MM.1S (cell line): ENCODE measurements around the gene COX15.

ENCODE experiments used
- DNase-seq: peaks from one replicate; pipeline ENCODE4 v3.0.0-alpha.2; 2015
- H2AFZ ChIP-seq: fragments of 300-600 bp; sonication (generic); 2 replicates; pipeline ENCODE4 v1.6.0; 2016; ENCODE audit warnings: antibody characterized with exemption, low read length
- H3F3A ChIP-seq: fragments of 300-600 bp; sonication (generic); 2 replicates; pipeline ENCODE4 v1.6.1; 2016; ENCODE audit warnings: mild to moderate bottlenecking, antibody characterized with exemption, low read length, moderate library complexity, mixed read lengths; ENCODE audit not compliant: insufficient read depth
- H3K27ac ChIP-seq: fragments of 300-600 bp; sonication (generic); 2 replicates; pipeline ENCODE4 v1.5.1; 2016; ENCODE audit warnings: mild to moderate bottlenecking, low read length
- H3K27me3 ChIP-seq: fragments of 300-600 bp; sonication (generic); replicated peaks from 2 replicates; pipeline ENCODE4 v1.6.0; 2016; ENCODE audit warnings: low read length; ENCODE audit not compliant: insufficient read depth
- H3K36me3 ChIP-seq: fragments of 300-600 bp; sonication (generic); replicated peaks from 2 replicates; pipeline ENCODE4 v1.6.1; 2016; ENCODE audit warnings: mild to moderate bottlenecking, low read length, mixed read lengths; ENCODE audit not compliant: insufficient read depth
- H3K4me1 ChIP-seq: fragments of 300-600 bp; sonication (generic); 2 replicates; pipeline ENCODE4 v1.6.1; 2016; ENCODE audit warnings: low read length, mixed read lengths
- H3K4me2 ChIP-seq: fragments of 300-600 bp; sonication (generic); 2 replicates; pipeline ENCODE4 v1.6.0; 2016; ENCODE audit warnings: low read depth, low read length
- H3K4me3 ChIP-seq: fragments of 300-600 bp; sonication (generic); 2 replicates; pipeline ENCODE4 v1.5.1; 2016; ENCODE audit warnings: low read length, mixed read lengths
- H3K79me2 ChIP-seq: fragments of 300-600 bp; sonication (generic); 2 replicates; pipeline ENCODE4 v1.6.1; 2016; ENCODE audit warnings: mixed run types, low read length, mixed read lengths
- H3K9ac ChIP-seq: fragments of 300-600 bp; sonication (generic); 2 replicates; pipeline ENCODE4 v1.6.1; 2016; ENCODE audit warnings: low read length, mixed read lengths
- H3K9me2 ChIP-seq: fragments of 300-600 bp; sonication (generic); replicated peaks from 2 replicates; pipeline ENCODE4 v1.6.1; 2016; ENCODE audit warnings: mild to moderate bottlenecking, low read length, mixed read lengths; ENCODE audit not compliant: insufficient read depth
- H3K9me3 ChIP-seq: fragments of 300-600 bp; sonication (generic); replicated peaks from 2 replicates; pipeline ENCODE4 v1.6.1; 2016; ENCODE audit warnings: mild to moderate bottlenecking, low read length, mixed read lengths; ENCODE audit not compliant: insufficient read depth
- H4K20me1 ChIP-seq: fragments of 300-600 bp; sonication (generic); 2 replicates; pipeline ENCODE4 v1.6.1; 2016; ENCODE audit warnings: mild to moderate bottlenecking, low read length, moderate library complexity, mixed read lengths; ENCODE audit not compliant: insufficient read depth
- EZH2 ChIP-seq: fragments of 300-600 bp; sonication (generic); optimal IDR thresholded peaks from 2 replicates; pipeline ENCODE3; 2017; ENCODE audit warnings: low read depth, mild to moderate bottlenecking, antibody characterized with exemption, low read length, mixed read lengths
- EZH2phosphoT487 ChIP-seq: fragments of 300-600 bp; sonication (generic); IDR thresholded peaks from 2 replicates; pipeline ENCODE4 v1.6.1; 2018; ENCODE audit warnings: antibody characterized with exemption, low read length
- TF ChIP-seq, protein P1 (sequence below): fragments of 300-600 bp; sonication (generic); IDR thresholded peaks from 2 replicates; pipeline ENCODE4 v1.5.1; 2016; ENCODE audit warnings: antibody characterized with exemption, low read length, mixed read lengths

The COX15 gene

DNA sequence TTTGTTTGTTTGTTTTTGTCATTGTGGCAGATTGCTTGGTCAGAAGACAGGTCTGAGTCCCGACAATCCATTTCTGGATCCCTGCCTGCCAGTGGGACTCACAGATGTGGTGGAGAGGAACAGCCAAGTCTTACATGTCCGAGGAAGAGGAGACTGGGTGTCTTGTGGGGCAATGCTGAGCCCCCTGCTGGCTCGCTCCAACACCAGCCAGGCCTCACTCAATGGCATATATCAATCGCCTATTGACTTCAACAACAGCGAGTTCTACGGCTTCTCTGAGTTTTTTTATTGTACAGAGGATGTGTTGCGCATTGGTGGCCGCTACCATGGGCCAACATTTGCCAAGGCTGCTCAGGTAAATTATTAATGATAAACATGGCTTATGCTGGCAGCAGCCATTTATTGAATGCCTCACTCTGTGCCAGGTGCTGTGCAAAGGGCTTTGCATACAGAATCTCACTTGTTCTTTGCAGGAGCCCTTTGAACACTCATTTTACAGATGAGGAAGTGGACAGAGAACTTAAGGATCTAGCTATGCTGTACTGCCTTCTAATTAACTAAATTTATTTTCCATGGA is 33.3 kb downstream of the COX15 start:
- no peaks in the 10 kb centered on the region for H4K20me1 ChIP-seq
- H3K27me3 ChIP-seq = no peaks in the 10 kb centered on the region
- H3K4me2 ChIP-seq = no peak overlapping the region
- H3K36me3 ChIP-seq = no peaks in the 10 kb centered on the region
- no peaks in the 10 kb centered on the region for H3F3A ChIP-seq
- H3K9me3 ChIP-seq = no peaks in the 10 kb centered on the region
- no peak for DNase-seq
- H3K27ac ChIP-seq = no peak overlapping the region
- H3K9me2 ChIP-seq = no peaks in the 10 kb centered on the region
- no peaks in the 10 kb centered on the region for H3K79me2 ChIP-seq
- H2AFZ ChIP-seq = no peak overlapping the region
- H3K4me3 ChIP-seq = no peak overlapping the region
- H3K9ac ChIP-seq = no peak overlapping the region
- TF ChIP-seq EZH2 = no peak
- no peak for TF ChIP-seq EZH2phosphoT487
- TF ChIP-seq, protein P1, sequence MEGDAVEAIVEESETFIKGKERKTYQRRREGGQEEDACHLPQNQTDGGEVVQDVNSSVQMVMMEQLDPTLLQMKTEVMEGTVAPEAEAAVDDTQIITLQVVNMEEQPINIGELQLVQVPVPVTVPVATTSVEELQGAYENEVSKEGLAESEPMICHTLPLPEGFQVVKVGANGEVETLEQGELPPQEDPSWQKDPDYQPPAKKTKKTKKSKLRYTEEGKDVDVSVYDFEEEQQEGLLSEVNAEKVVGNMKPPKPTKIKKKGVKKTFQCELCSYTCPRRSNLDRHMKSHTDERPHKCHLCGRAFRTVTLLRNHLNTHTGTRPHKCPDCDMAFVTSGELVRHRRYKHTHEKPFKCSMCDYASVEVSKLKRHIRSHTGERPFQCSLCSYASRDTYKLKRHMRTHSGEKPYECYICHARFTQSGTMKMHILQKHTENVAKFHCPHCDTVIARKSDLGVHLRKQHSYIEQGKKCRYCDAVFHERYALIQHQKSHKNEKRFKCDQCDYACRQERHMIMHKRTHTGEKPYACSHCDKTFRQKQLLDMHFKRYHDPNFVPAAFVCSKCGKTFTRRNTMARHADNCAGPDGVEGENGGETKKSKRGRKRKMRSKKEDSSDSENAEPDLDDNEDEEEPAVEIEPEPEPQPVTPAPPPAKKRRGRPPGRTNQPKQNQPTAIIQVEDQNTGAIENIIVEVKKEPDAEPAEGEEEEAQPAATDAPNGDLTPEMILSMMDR = no peak
- H3K4me1 ChIP-seq = no peaks in the 10 kb centered on the region

DNA sequence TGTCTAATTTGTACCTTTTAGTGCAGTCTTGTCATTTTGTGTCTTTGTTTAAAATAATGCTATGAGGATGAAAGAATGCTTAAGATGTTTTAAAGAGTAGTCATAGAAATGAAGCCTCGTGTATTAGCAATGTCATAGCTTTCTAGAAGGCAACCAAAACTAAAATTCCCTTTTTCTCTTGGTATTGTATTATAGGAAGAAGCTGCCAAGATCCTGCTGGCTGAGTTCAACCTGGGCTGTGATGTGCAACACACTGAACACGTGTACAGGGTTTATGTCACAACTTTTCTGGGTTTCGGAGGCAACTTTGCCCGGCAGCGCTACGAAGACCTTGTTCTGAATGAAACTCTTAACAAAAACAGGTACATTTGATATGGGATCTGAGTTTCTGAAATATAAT is 36.2 kb downstream of the COX15 start:
- no peak overlapping the region for H3K27ac ChIP-seq
- H4K20me1 ChIP-seq = no peaks in the 10 kb centered on the region
- no peaks in the 10 kb centered on the region for H3K9me3 ChIP-seq
- TF ChIP-seq, protein P1 = no peak
- no peaks in the 10 kb centered on the region for H3K79me2 ChIP-seq
- no peak overlapping the region for H3K4me3 ChIP-seq
- no peaks in the 10 kb centered on the region for H3K36me3 ChIP-seq
- DNase-seq = no peak
- H3K9me2 ChIP-seq = no peaks in the 10 kb centered on the region
- no peaks in the 10 kb centered on the region for H3F3A ChIP-seq
- H3K4me2 ChIP-seq = no peak overlapping the region
- no peak overlapping the region for H3K9ac ChIP-seq
- H3K4me1 ChIP-seq = no peaks in the 10 kb centered on the region
- no peaks in the 10 kb centered on the region for H3K27me3 ChIP-seq
- H2AFZ ChIP-seq = no peak overlapping the region

DNA sequence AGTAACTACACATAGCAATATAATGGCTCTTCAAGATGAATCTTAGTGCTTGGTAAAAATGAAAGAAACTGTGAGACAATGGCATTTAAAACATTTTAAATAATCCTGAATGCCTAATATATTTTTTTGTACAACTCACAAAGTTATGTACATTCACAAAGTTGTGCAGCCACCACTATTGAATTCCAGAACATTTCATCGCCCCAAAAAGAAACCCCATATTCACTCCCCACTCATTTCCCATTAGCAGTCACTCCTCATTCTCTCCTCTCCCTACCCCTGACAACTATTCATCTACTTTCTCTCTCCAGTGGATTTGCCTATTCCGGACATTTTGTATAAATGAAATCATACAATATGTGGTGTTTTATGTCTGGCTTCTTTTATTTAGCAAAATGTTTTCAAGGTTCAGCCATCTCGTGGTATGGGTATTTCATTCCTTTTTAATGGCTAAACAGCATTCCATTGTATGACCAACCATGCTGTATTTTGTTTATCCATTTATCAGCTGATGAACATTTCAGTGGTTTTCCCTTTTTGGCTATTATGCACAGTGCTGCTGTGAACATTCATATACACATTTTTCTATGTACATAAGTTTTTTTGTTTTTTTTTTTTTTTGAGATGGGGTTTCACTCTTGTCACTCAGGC is 37.9 kb downstream of the COX15 start:
- H3K4me2 ChIP-seq = no peak overlapping the region
- H3K9ac ChIP-seq = no peak overlapping the region
- H4K20me1 ChIP-seq = no peaks in the 10 kb centered on the region
- H3K9me2 ChIP-seq = no peaks in the 10 kb centered on the region
- no peaks in the 10 kb centered on the region for H3K4me1 ChIP-seq
- no peak overlapping the region for H2AFZ ChIP-seq
- DNase-seq = no peak
- H3K27me3 ChIP-seq = no peaks in the 10 kb centered on the region
- TF ChIP-seq EZH2phosphoT487 = no peak
- H3K27ac ChIP-seq = no peak overlapping the region
- H3K4me3 ChIP-seq = no peak overlapping the region
- H3K36me3 ChIP-seq = no peaks in the 10 kb centered on the region
- no peaks in the 10 kb centered on the region for H3F3A ChIP-seq
- no peaks in the 10 kb centered on the region for H3K79me2 ChIP-seq
- H3K9me3 ChIP-seq = no peaks in the 10 kb centered on the region

DNA sequence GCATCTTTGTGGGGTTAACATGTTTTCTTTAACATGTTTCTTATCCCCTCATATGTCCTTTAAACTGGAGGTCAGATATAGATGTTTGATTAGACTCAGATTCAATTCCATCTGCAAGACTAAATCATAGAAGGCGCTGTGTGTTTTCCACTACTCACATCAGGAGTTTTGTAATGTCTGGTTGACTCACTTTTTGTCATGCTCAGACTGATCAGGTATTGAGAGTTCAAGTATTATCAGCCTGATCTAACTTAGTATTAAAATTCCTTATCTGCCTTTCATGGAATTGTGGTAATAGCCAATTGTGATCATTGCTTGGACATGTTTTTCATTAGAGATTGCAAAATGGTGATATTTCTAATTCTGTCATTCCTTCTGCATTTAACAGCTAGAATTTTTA is 42.5 kb downstream of the COX15 start:
- Histone ChIP-seq H3K9ac (no peak overlapping the region), H3K9me2 (no peaks in the 10 kb centered on the region), H3K4me2 (no peak overlapping the region), H3K27ac (no peak overlapping the region), H3F3A (no peaks in the 10 kb centered on the region), H3K79me2 (no peaks in the 10 kb centered on the region), H3K27me3 (no peaks in the 10 kb centered on the region), H2AFZ (no peak overlapping the region), H3K9me3 (no peaks in the 10 kb centered on the region), H3K4me1 (no peaks in the 10 kb centered on the region), H3K4me3 (no peak overlapping the region), H4K20me1 (no peaks in the 10 kb centered on the region), H3K36me3 (no peaks in the 10 kb centered on the region)
- DNase-seq = no peak
- TF ChIP-seq EZH2phosphoT487 = no peak
- TF ChIP-seq, protein P1 = no peak
- TF ChIP-seq EZH2 = no peak
